Measurements from ENCODE around the gene PRKRIP1. TPM values are rescaled to one million over a fixed set of nuclear protein-coding genes. Genes with fewer than 3 reads are reported as not detected.

The PRKRIP1 gene
- total RNA-seq, 1 experiment from 2014 or later, result 38.8 TPM

- Mint-ChIP-seq H3K27me3 (ENCODE audit: low read depth) (no peaks in the 10 kb centered on the region; the same call in 1 of the 2 replicates), H3K36me3 (ENCODE audit: insufficient read depth in 1 of 3, low read depth in 3 of 3) (peaks cover 2 to 17% (median 10%) of the 10 kb centered on the region in 3 experiments; a peak in 6 of 7 replicates), H3K27ac (0 out of 7 replicates have a peak overlapping the region, but pooled peaks of 1 of the 3 experiments have one; percentile 16), H3K4me1 (peaks cover 6 to 9% of the 10 kb centered on the region in 2 experiments), H3K9me3 (no peaks in the 10 kb centered on the region), H3K4me3 (no peak overlapping the region)
- no peaks in the 10 kb centered on the region for H3K79me2 ChIP-seq (ENCODE audit: insufficient read depth, low read length)
- H3K27me3 ChIP-seq (ENCODE audit: insufficient read depth, low read length), result no peaks in the 10 kb centered on the region
- no peak overlapping the region for H3K27ac ChIP-seq (ENCODE audit: insufficient read length, low read depth, low read length)
- H4K91ac ChIP-seq (ENCODE audit: insufficient read length, low read depth, low read length), result no peak overlapping the region
- no peaks in the 10 kb centered on the region for H3K79me1 ChIP-seq (ENCODE audit: insufficient read depth, low read depth, low read length, poor library complexity, severe bottlenecking)
- H2BK120ac ChIP-seq (ENCODE audit: low read depth, low read length, poor library complexity, severe bottlenecking), result no peak overlapping the region
- no peak overlapping the region for H3K9ac ChIP-seq (ENCODE audit: extremely low read depth, insufficient read length, low read length)
- no peak overlapping the region for H2BK5ac ChIP-seq (ENCODE audit: insufficient read length, low read length)
- H4K20me1 ChIP-seq (ENCODE audit: control insufficient read depth, insufficient read depth, insufficient read length), result no peaks in the 10 kb centered on the region
- H3K14ac ChIP-seq (ENCODE audit: insufficient read depth, low read length), result no peak overlapping the region
- H3K18ac ChIP-seq (ENCODE audit: insufficient read length, low read depth, low read length), result no peak overlapping the region
- H3T11ph ChIP-seq (ENCODE audit: low read length), result no peak overlapping the region
- H2BK12ac ChIP-seq (ENCODE audit: insufficient read length, low read depth, low read length), result no peak overlapping the region
- H3K56ac ChIP-seq (ENCODE audit: insufficient read length, low read depth, low read length), result no peak overlapping the region
- no peaks in the 10 kb centered on the region for H3K9me3 ChIP-seq (ENCODE audit: control insufficient read depth, low read depth, low read length)
- H3K4ac ChIP-seq (ENCODE audit: low read depth, low read length), result no peak overlapping the region
- no peak overlapping the region for H2AFZ ChIP-seq (ENCODE audit: low read length)
- peak; percentile 33; the same call in 1 of the 3 replicates for TF ChIP-seq CTCF (conservative IDR thresholded peaks at IDR 0.05)
- no peaks in the 10 kb centered on the region for H3K23me2 ChIP-seq (ENCODE audit: insufficient read length, low read depth, low read length, poor library complexity, severe bottlenecking)
- no peak overlapping the region for H3K23ac ChIP-seq (ENCODE audit: insufficient read length, low read depth, low read length)
- no peak overlapping the region for H2BK15ac ChIP-seq (ENCODE audit: low read depth, low read length)
- H2BK20ac ChIP-seq (ENCODE audit: low read depth, low read length, poor library complexity, severe bottlenecking), result no peak overlapping the region
- WGBS (ENCODE audit: extremely low coverage, insufficient read length, low lambda C conversion rate), result no CpG with 5 or more reads among the region's 6 CpGs
- H3K4me1 ChIP-seq (ENCODE audit: insufficient read depth, low read length), result no peaks in the 10 kb centered on the region
- H3K4me2 ChIP-seq (ENCODE audit: insufficient read depth, insufficient read length, low read length), result no peak overlapping the region
- no peak overlapping the region for H4K8ac ChIP-seq (replicated peaks; ENCODE audit: insufficient read length, low read depth, low read length)
- H4K5ac ChIP-seq (ENCODE audit: insufficient read length, low read depth, low read length), result no peak overlapping the region
- DNase-seq, result no peak
- no peak overlapping the region for H2AK5ac ChIP-seq (ENCODE audit: insufficient read length, low read length)
Observed at GRCh38 chr7:102450242-102450641, 54.1 kb downstream of the PRKRIP1 start.

Measured in H9 (cell line).